ENCODE results near the gene DACT1. TPM values are rescaled to one million over a fixed set of nuclear protein-coding genes. Genes with fewer than 3 reads are reported as not detected.

DACT1 gene
- total RNA-seq, 1 donor from 2014 or later = 3.7 TPM

GRCh38 chr14:58641509-58641908 lies 3.7 kb downstream of the DACT1 start:
- no peaks in the 10 kb centered on the region for H3K9me3 ChIP-seq
- intact Hi-C loops (cut with DNase I) = no loop called here
- H3K27me3 ChIP-seq (ENCODE audit: low read depth) = peaks cover 14% of the 10 kb centered on the region
- H3K27ac ChIP-seq = no peak overlapping the region
- no peak for DNase-seq
- peaks cover 14% of the 10 kb centered on the region for H3K4me1 ChIP-seq
- no peak for TF ChIP-seq CTCF (IDR thresholded peaks at IDR 0.05)
- peaks cover 12% of the 10 kb centered on the region for H3K36me3 ChIP-seq
- no peak for ATAC-seq
- no peak overlapping the region for H3K4me3 ChIP-seq

GRCh38 chr14:58643366-58643765 lies 5.6 kb downstream of the DACT1 start:
- ATAC-seq (no peak), DNase-seq (no peak)
- H3K4me1 ChIP-seq = peaks cover 11% of the 10 kb centered on the region
- TF ChIP-seq CTCF (IDR thresholded peaks at IDR 0.05) = no peak
- no peak overlapping the region for H3K27ac ChIP-seq
- H3K9me3 ChIP-seq = no peaks in the 10 kb centered on the region
- no peak overlapping the region for H3K4me3 ChIP-seq
- intact Hi-C loops (cut with DNase I) = no loop called here
- peaks cover 15% of the 10 kb centered on the region for H3K36me3 ChIP-seq
- peaks cover 10% of the 10 kb centered on the region for H3K27me3 ChIP-seq (ENCODE audit: low read depth)

GRCh38 chr14:58645641-58646040 lies 7.9 kb downstream of the DACT1 start:
- H3K27ac ChIP-seq = no peak overlapping the region
- no peaks in the 10 kb centered on the region for H3K27me3 ChIP-seq (ENCODE audit: low read depth)
- no peaks in the 10 kb centered on the region for H3K9me3 ChIP-seq
- TF ChIP-seq CTCF (IDR thresholded peaks at IDR 0.05) = no peak
- H3K4me1 ChIP-seq = no peaks in the 10 kb centered on the region
- ATAC-seq (no peak), DNase-seq (no peak)
- intact Hi-C loops (cut with DNase I) = no loop called here
- peaks cover 15% of the 10 kb centered on the region for H3K36me3 ChIP-seq
- H3K4me3 ChIP-seq = no peak overlapping the region

GRCh38 chr14:58646479-58646878 lies 8.7 kb downstream of the DACT1 start:
- intact Hi-C loops (cut with DNase I) = no loop called here
- Histone ChIP-seq H3K9me3 (no peaks in the 10 kb centered on the region), H3K4me1 (no peaks in the 10 kb centered on the region), H3K27ac (no peak overlapping the region), H3K4me3 (no peak overlapping the region), H3K27me3 (ENCODE audit: low read depth) (no peaks in the 10 kb centered on the region), H3K36me3 (peaks cover 12% of the 10 kb centered on the region)
- TF ChIP-seq CTCF (IDR thresholded peaks at IDR 0.05) = no peak
- DNase-seq (no peak), ATAC-seq (peak in 1 of 2 donors; percentile 35)

GRCh38 chr14:58647777-58648176 lies 10.0 kb downstream of the DACT1 start:
- ATAC-seq = no peak
- Histone ChIP-seq H3K27ac (no peak overlapping the region), H3K9me3 (no peaks in the 10 kb centered on the region), H3K36me3 (peaks cover 4% of the 10 kb centered on the region), H3K27me3 (ENCODE audit: low read depth) (no peaks in the 10 kb centered on the region), H3K4me3 (no peak overlapping the region), H3K4me1 (no peaks in the 10 kb centered on the region)
- intact Hi-C loops (cut with DNase I) = no loop called here
- no peak for TF ChIP-seq CTCF (IDR thresholded peaks at IDR 0.05)
- no peak for DNase-seq

- intact Hi-C loops (cut with DNase I) = no loop called here
- Histone ChIP-seq H3K36me3 (peaks cover 4% of the 10 kb centered on the region), H3K9me3 (no peaks in the 10 kb centered on the region), H3K4me3 (no peak overlapping the region), H3K4me1 (no peaks in the 10 kb centered on the region), H3K27ac (no peak overlapping the region), H3K27me3 (ENCODE audit: low read depth) (no peaks in the 10 kb centered on the region)
- DNase-seq (no peak), ATAC-seq (no peak)
- TF ChIP-seq CTCF (IDR thresholded peaks at IDR 0.05) = no peak
These were observed 13.1 kb downstream of the DACT1 start for GRCh38 chr14:58650857-58651256.

All from lower lobe of right lung (tissue), 2 donors.